SK-N-SH (cell line): Measurements from ENCODE around the gene SLC38A2. TPM values are rescaled to one million over a fixed set of nuclear protein-coding genes. Genes with fewer than 3 reads are reported as not detected.
A peak's percentile ranks its signal among the peaks of the same experiment; 100 is the strongest.

Experiments used
- CTCF ChIA-PET: fragments of 300-600, 350-600 bp; formaldehyde crosslinking; extraction: SDS; loops from one replicate; lab custom pipeline; 2021; lab: Yijun Ruan, JAX
- POLR2A ChIA-PET: fragments of 350-600 bp; sonication (Branson Sonifier 250); formaldehyde crosslinking; extraction: SDS; loops from one replicate; lab custom pipeline; 2020; ENCODE audit warnings: antibody characterized with exemption, inconsistent platforms; lab: Yijun Ruan, JAX
- DNase-seq: peaks from one replicate; pipeline ENCODE4 v3.0.0; 2012
- H2AFZ ChIP-seq: fragments of 200-600 bp; sonication (generic); 2 replicates; pipeline ENCODE4 v1.8.1; 2016; ENCODE audit warnings: antibody characterized with exemption, mild to moderate bottlenecking, low read depth
- H3F3A ChIP-seq: fragments of 200-600 bp; sonication (generic); replicated peaks from 2 replicates; pipeline ENCODE3; 2016; ENCODE audit warnings: antibody characterized with exemption, mild to moderate bottlenecking; ENCODE audit not compliant: insufficient read depth
- H3K27ac ChIP-seq, 2 experiments: fragments of 200-500 bp in 1 of 2; fragments of 200-600 bp in 1 of 2; sonication (Bioruptor generic) in 1 of 2; sonication (generic), shearing (Covaris generic) in 1 of 2; 2 replicates each; pipeline versions ENCODE4 v1.5.1 to v1.6.1; 2014 to 2016; ENCODE audit warnings: low read depth in 2 of 2, inconsistent platforms in 1 of 2, low read length in 1 of 2, mild to moderate bottlenecking in 1 of 2, mixed read lengths in 1 of 2
- H3K27me3 ChIP-seq: fragments of 200-600 bp; sonication (generic), shearing (Covaris generic); 2 replicates; pipeline ENCODE4 v1.6.1; 2016; ENCODE audit warnings: mixed run types; ENCODE audit not compliant: insufficient read depth
- H3K36me3 ChIP-seq, 2 experiments: fragments of 200-500 bp in 1 of 2; fragments of 200-600 bp in 1 of 2; sonication (Bioruptor generic) in 1 of 2; sonication (generic) in 1 of 2; replicated peaks in 1 of 2; 2 replicates each; pipeline versions ENCODE3 to v1.5.1; 2014 to 2016; ENCODE audit warnings: low read length in 1 of 2, mild to moderate bottlenecking in 1 of 2; ENCODE audit not compliant: insufficient read depth in 2 of 2, control insufficient read depth in 1 of 2
- H3K4me1 ChIP-seq, 2 experiments: fragments of 200-500 bp in 1 of 2; fragments of 200-600 bp in 1 of 2; sonication (Bioruptor generic) in 1 of 2; sonication (generic), shearing (Covaris generic) in 1 of 2; 2 replicates each; pipeline versions ENCODE4 v1.5.1 to v1.6.1; 2014 to 2016; ENCODE audit warnings: low read depth in 1 of 2, low read length in 1 of 2, mixed run types in 1 of 2; ENCODE audit not compliant: insufficient read depth in 2 of 2, control insufficient read depth in 1 of 2
- H3K4me2 ChIP-seq: fragments of 200-600 bp; sonication (generic), shearing (Covaris generic); 2 replicates; pipeline ENCODE4 v1.6.1; 2017; ENCODE audit warnings: mixed run types
- H3K4me3 ChIP-seq, 2 experiments: fragments of 200-500 bp in 1 of 2; fragments of 200-600 bp in 1 of 2; sonication (Bioruptor generic) in 1 of 2; sonication (generic), shearing (Covaris generic) in 1 of 2; 2 replicates each; pipeline versions ENCODE4 v1.5.1 to v1.8.1; 2014 to 2016; ENCODE audit warnings: low read depth in 2 of 2, inconsistent platforms in 1 of 2, low read length in 1 of 2, mild to moderate bottlenecking in 1 of 2, mixed read lengths in 1 of 2, moderate library complexity in 1 of 2
- H3K79me2 ChIP-seq: fragments of 200-600 bp; sonication (generic); 2 replicates; pipeline ENCODE4 v1.8.1; 2017; ENCODE audit warnings: mild to moderate bottlenecking; ENCODE audit not compliant: insufficient read depth
- H3K9ac ChIP-seq: fragments of 200-600 bp; sonication (generic); 2 replicates; pipeline ENCODE4 v1.6.1; 2017; ENCODE audit warnings: mixed run types
- H3K9me2 ChIP-seq: fragments of 200-600 bp; sonication (generic); 2 replicates; pipeline ENCODE4 v1.6.1; 2017; ENCODE audit warnings: mixed run types
- H3K9me3 ChIP-seq: fragments of 200-600 bp; sonication (generic); 2 replicates; pipeline ENCODE4 v1.6.1; 2017; ENCODE audit warnings: mixed run types, mild to moderate bottlenecking, moderate library complexity
- H4K20me1 ChIP-seq: fragments of 200-600 bp; sonication (generic); 2 replicates; pipeline ENCODE4 v1.6.1; 2017; ENCODE audit warnings: mild to moderate bottlenecking, mixed run types; ENCODE audit not compliant: insufficient read depth
- CHD2 ChIP-seq: fragments of 150-350 bp; IDR thresholded peaks from 2 replicates; pipeline ENCODE4 v1.6.1; 2018; ENCODE audit warnings: low read length; ENCODE audit not compliant: partially characterized antibody
- ELF1 ChIP-seq: IDR thresholded peaks from 2 replicates; pipeline ENCODE4 v1.4.0; 2012
- EP300 ChIP-seq, 2 experiments: IDR thresholded peaks; 2 replicates each; pipeline versions ENCODE4 v1.4.0 to v1.6.1; 2012; ENCODE audit warnings: borderline replicate concordance in 1 of 2, low read depth in 1 of 2, low read length in 1 of 2
- FOSL2 ChIP-seq: IDR thresholded peaks from 2 replicates; pipeline ENCODE4 v1.4.0; 2012; ENCODE audit warnings: low read depth, mild to moderate bottlenecking, moderate library complexity, borderline replicate concordance
- FOXJ3 ChIP-seq: sonication (generic); formaldehyde crosslinking; IDR thresholded peaks from 2 replicates; pipeline ENCODE4 v1.5.1; 2020; ENCODE audit warnings: mild to moderate bottlenecking, missing genetic modification reagents
- FOXM1 ChIP-seq: IDR thresholded peaks from 2 replicates; pipeline ENCODE4 v1.4.0; 2012; ENCODE audit warnings: low read depth, mild to moderate bottlenecking
- GABPA ChIP-seq: IDR thresholded peaks from 2 replicates; pipeline ENCODE4 v1.4.0; 2012; ENCODE audit warnings: low read depth, mild to moderate bottlenecking
- GATA2 ChIP-seq: sonication (generic); formaldehyde crosslinking; IDR thresholded peaks from 2 replicates; pipeline ENCODE4 v1.5.0; 2020; ENCODE audit warnings: mild to moderate bottlenecking, missing genetic modification reagents
- JUND ChIP-seq: IDR thresholded peaks from 2 replicates; pipeline ENCODE4 v1.4.0; 2012
- MAX ChIP-seq: IDR thresholded peaks from 2 replicates; pipeline ENCODE4 v1.4.0; 2012; ENCODE audit warnings: low read depth
- MEF2A ChIP-seq: IDR thresholded peaks from 2 replicates; pipeline ENCODE4 v1.4.0; 2012; ENCODE audit warnings: low read depth, borderline replicate concordance
- NFIC ChIP-seq: IDR thresholded peaks from 2 replicates; pipeline ENCODE4 v1.4.0; 2012; ENCODE audit warnings: borderline replicate concordance
- NRF1 ChIP-seq: IDR thresholded peaks from 2 replicates; pipeline ENCODE4 v1.6.1; 2012; ENCODE audit warnings: low read depth, mild to moderate bottlenecking, low read length
- POLR2AphosphoS5 ChIP-seq: IDR thresholded peaks from 2 replicates; pipeline ENCODE4 v1.6.1; 2012; ENCODE audit warnings: low read depth, low read length
- RAD21 ChIP-seq: IDR thresholded peaks from 2 replicates; pipeline ENCODE4 v1.6.1; 2012; ENCODE audit warnings: mild to moderate bottlenecking, low read length
- RCOR1 ChIP-seq: fragments of 150-350 bp; IDR thresholded peaks from 2 replicates; pipeline ENCODE4 v1.6.1; 2017; ENCODE audit warnings: antibody characterized with exemption, low read length
- RFX5 ChIP-seq: IDR thresholded peaks from 2 replicates; pipeline ENCODE4 v1.6.1; 2012; ENCODE audit warnings: mild to moderate bottlenecking, improper control_type of control experiment, low read length
- RXRA ChIP-seq: IDR thresholded peaks from 2 replicates; pipeline ENCODE4 v1.4.0; 2012; ENCODE audit warnings: low read depth, mild to moderate bottlenecking, borderline replicate concordance
- SMC3 ChIP-seq: IDR thresholded peaks from 2 replicates; pipeline ENCODE4 v1.6.1; 2012; ENCODE audit warnings: low read depth, low read length, improper control_type of control experiment
- TAF1 ChIP-seq: IDR thresholded peaks from 2 replicates; pipeline ENCODE4 v1.6.1; 2012; ENCODE audit warnings: low read depth, mild to moderate bottlenecking, low read length, moderate library complexity, borderline replicate concordance
- TCF12 ChIP-seq: IDR thresholded peaks from 2 replicates; pipeline ENCODE4 v1.4.0; 2012
- USF1 ChIP-seq: IDR thresholded peaks from 2 replicates; pipeline ENCODE4 v1.4.0; 2012; ENCODE audit warnings: low read depth, borderline replicate concordance
- USF2 ChIP-seq: fragments of 150-350 bp; IDR thresholded peaks from 2 replicates; pipeline ENCODE4 v1.6.1; 2017; ENCODE audit warnings: antibody characterized with exemption, low read length, low read depth, borderline replicate concordance
- WGBS: methylation state at CpG from one replicate; pipeline ENCODE4 v1.1.6; 2017; ENCODE audit warnings: low lambda C conversion rate; 5-methylcytosine and 5-hydroxymethylcytosine counted together
- polyA plus RNA-seq, 3 experiments: library from polyadenylated mRNA; depleted of rRNA; stranded (reverse); fragments of >200 nt; gene quantifications; 2 replicates each; pipeline ENCODE4 v1.2.3, GENCODE V29; 2012
- TF ChIP-seq, protein P1 (sequence below): IDR thresholded peaks from 2 replicates; pipeline ENCODE4; 2012

SLC38A2 gene
- polyA plus RNA-seq, 1 of the 3 experiments (the other 2 are of a cell fraction): 135 TPM

- Histone ChIP-seq H3K9ac (peak overlapping the region; percentile 0; the same call in 1 of the 2 replicates), H3K4me3 (no peak overlapping the region), H3K4me2 (peak overlapping the region; percentile 19; the same call in 1 of the 2 replicates), H3K4me1 (peaks cover 12 to 74% of the 10 kb centered on the region in 2 experiments), H3K9me2 (no peaks in the 10 kb centered on the region), H4K20me1 (no peaks in the 10 kb centered on the region), H3K27me3 (no peaks in the 10 kb centered on the region), H3K36me3 (peaks cover 0 to 4% of the 10 kb centered on the region in 2 experiments), H3K27ac (peak overlapping the region; percentile 40 to 97; a peak in 3 of 4 replicates), H3K79me2 (peaks cover 17% of the 10 kb centered on the region), H2AFZ (no peak overlapping the region), H3F3A (peaks cover 52% of the 10 kb centered on the region), H3K9me3 (no peaks in the 10 kb centered on the region)
- DNase-seq: no peak
- ChIA-PET POLR2A (no interaction called here), CTCF (no interaction called here)
- 79% methylated on average over 2 of the region's 2 CpGs for WGBS
- TF ChIP-seq NFIC: peak; percentile 10; the same call in 1 of the 2 replicates
- peak; percentile 70; the same call in 1 of the 2 replicates for TF ChIP-seq RXRA
- TF ChIP-seq POLR2AphosphoS5: peak; percentile 27; the same call in 1 of the 2 replicates
- TF ChIP-seq FOXJ3 (CRISPR knock-in tag): no peak
- TF ChIP-seq EP300 (IDR thresholded peaks at IDR 0.05; ENCODE audit: borderline replicate concordance in 1 of 2, low read depth in 1 of 2, low read length in 1 of 2): peak in 1 of 2 experiments; percentile 42; a peak in 1 of 4 replicates
- TF ChIP-seq, protein P1, sequence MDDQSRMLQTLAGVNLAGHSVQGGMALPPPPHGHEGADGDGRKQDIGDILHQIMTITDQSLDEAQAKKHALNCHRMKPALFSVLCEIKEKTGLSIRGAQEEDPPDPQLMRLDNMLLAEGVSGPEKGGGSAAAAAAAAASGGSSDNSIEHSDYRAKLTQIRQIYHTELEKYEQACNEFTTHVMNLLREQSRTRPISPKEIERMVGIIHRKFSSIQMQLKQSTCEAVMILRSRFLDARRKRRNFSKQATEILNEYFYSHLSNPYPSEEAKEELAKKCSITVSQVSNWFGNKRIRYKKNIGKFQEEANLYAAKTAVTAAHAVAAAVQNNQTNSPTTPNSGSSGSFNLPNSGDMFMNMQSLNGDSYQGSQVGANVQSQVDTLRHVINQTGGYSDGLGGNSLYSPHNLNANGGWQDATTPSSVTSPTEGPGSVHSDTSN: no peak
- no peak for TF ChIP-seq RFX5
- TF ChIP-seq SMC3: no peak
- TF ChIP-seq MAX: no peak; the same call in 1 of the 2 replicates
- TF ChIP-seq TCF12: peak; percentile 73; the same call in 1 of the 2 replicates
Observed at GRCh38 chr12:46389031-46389616, 16.6 kb upstream of the SLC38A2 start.

GRCh38 chr12:46388427-46389021, 16.0 kb upstream of the SLC38A2 start:
- peak overlapping the region; percentile 19; the same call in 1 of the 2 replicates for H3K4me2 ChIP-seq
- no peak for DNase-seq
- H2AFZ ChIP-seq: no peak overlapping the region
- no peaks in the 10 kb centered on the region for H3K9me3 ChIP-seq
- H3K9ac ChIP-seq: peak overlapping the region; percentile 0; the same call in 1 of the 2 replicates
- H3K4me3 ChIP-seq: no peak overlapping the region
- no peaks in the 10 kb centered on the region for H4K20me1 ChIP-seq
- H3F3A ChIP-seq: peaks cover 52% of the 10 kb centered on the region
- H3K36me3 ChIP-seq: peaks cover 0 to 4% of the 10 kb centered on the region in 2 experiments
- H3K27ac ChIP-seq: peak overlapping the region; percentile 40 to 97; a peak in 3 of 4 replicates
- ChIA-PET POLR2A (no interaction called here), CTCF (no interaction called here)
- no peaks in the 10 kb centered on the region for H3K27me3 ChIP-seq
- H3K4me1 ChIP-seq: peaks cover 12 to 74% of the 10 kb centered on the region in 2 experiments
- H3K9me2 ChIP-seq: no peaks in the 10 kb centered on the region
- peaks cover 20% of the 10 kb centered on the region for H3K79me2 ChIP-seq
- 53% methylated on average over 3 of the region's 3 CpGs for WGBS
- no peak for TF ChIP-seq RCOR1
- no peak for TF ChIP-seq USF1
- peak; percentile 33 for TF ChIP-seq JUND
- no peak for TF ChIP-seq MEF2A
- TF ChIP-seq CHD2: no peak
- peak; percentile 6; the same call in 1 of the 2 replicates for TF ChIP-seq FOXM1
- TF ChIP-seq ELF1: no peak
- no peak for TF ChIP-seq RAD21
- no peak for TF ChIP-seq GABPA
- no peak for TF ChIP-seq GATA2 (CRISPR knock-in tag)
- no peak for TF ChIP-seq MAX
- peak; percentile 13 to 68; a peak in 1 of 4 replicates for TF ChIP-seq EP300 (IDR thresholded peaks at IDR 0.05; ENCODE audit: borderline replicate concordance in 1 of 2, low read depth in 1 of 2, low read length in 1 of 2)
- no peak; the same call in 1 of the 2 replicates for TF ChIP-seq NFIC
- 0 out of 2 replicates have a peak, but pooled peaks have one; percentile 21 for TF ChIP-seq FOSL2
- TF ChIP-seq USF2: no peak
- no peak for TF ChIP-seq NRF1
- no peak for TF ChIP-seq TAF1
